Mesothelial cell of epicardium (in vitro differentiated cells): ENCODE data around the gene PHLDB1. TPM values are rescaled to one million over a fixed set of nuclear protein-coding genes. Genes with fewer than 3 reads are reported as not detected.
"Not testable (repeated sequence)": the region's sequence is repeated elsewhere in the genome, so short reads cannot be mapped to it uniquely, and the experiment has no call there.

Source experiments
- DNase-seq, 2 experiments: peaks; one replicate each; pipeline ENCODE4 v3.0.0; 2021; ENCODE audit warnings: low spot score in 2 of 2; ENCODE audit not compliant: unreplicated experiment in 2 of 2
- H3K27ac Mint-ChIP-seq: 2 replicates; pipeline ENCODE4 v1.8.0; 2021; ENCODE audit warnings: mixed read lengths
- H3K27me3 Mint-ChIP-seq: 2 replicates; pipeline ENCODE4 v1.8.0; 2021; ENCODE audit warnings: low read depth, mixed read lengths
- H3K36me3 Mint-ChIP-seq: 2 replicates; pipeline ENCODE4 v1.8.0; 2021; ENCODE audit warnings: mixed read lengths
- H3K4me1 Mint-ChIP-seq: 2 replicates; pipeline ENCODE4 v1.8.0; 2021; ENCODE audit warnings: mixed read lengths
- H3K4me3 Mint-ChIP-seq: 2 replicates; pipeline ENCODE4 v1.8.0; 2021; ENCODE audit warnings: mild to moderate bottlenecking, moderate library complexity, mixed read lengths
- H3K9me3 Mint-ChIP-seq: 2 replicates; pipeline ENCODE4 v1.8.0; 2021; ENCODE audit warnings: mixed read lengths
- CTCF ChIP-seq: fragments of 200-600 bp; sonication (generic); IDR thresholded peaks from one replicate; pipeline ENCODE4 v1.5.0; 2021; ENCODE audit warnings: antibody characterized with exemption; ENCODE audit not compliant: unreplicated experiment
- total RNA-seq: library from RNA; stranded (reverse); gene quantifications from 3 replicates; pipeline ENCODE4 v1.2.1, GENCODE V29; 2021

PHLDB1 gene
- total RNA-seq, 1 donor from 2014 or later, result 148 TPM

- Mint-ChIP-seq H3K4me3 (no peak overlapping the region), H3K27me3 (peaks cover 5% of the 10 kb centered on the region), H3K27ac (peak overlapping the region; percentile 28), H3K4me1 (peaks cover 37% of the 10 kb centered on the region), H3K9me3 (no peaks in the 10 kb centered on the region), H3K36me3 (peaks cover 28% of the 10 kb centered on the region)
- TF ChIP-seq CTCF, result no peak
- DNase-seq, result peak in 1 of 2 experiments; percentile 30
Observed at GRCh38 chr11:118602331-118602730, 5.1 kb upstream of the PHLDB1 start.

- not testable (repeated sequence) for H3K9me3 Mint-ChIP-seq, H3K27me3 Mint-ChIP-seq, H3K4me3 Mint-ChIP-seq
- Mint-ChIP-seq H3K4me1 (peaks cover 40% of the 10 kb centered on the region), H3K27ac (peak overlapping the region; percentile 43), H3K36me3 (peaks cover 21% of the 10 kb centered on the region)
- DNase-seq, result peak in 1 of 2 experiments; percentile 9
Observed at GRCh38 chr11:118603709-118604108, 3.7 kb upstream of the PHLDB1 start.

- Mint-ChIP-seq H3K4me1 (peaks cover 48% of the 10 kb centered on the region), H3K4me3 (no peak overlapping the region), H3K27ac (peak overlapping the region; percentile 40)
Observed at GRCh38 chr11:118604566-118604965, 2.8 kb upstream of the PHLDB1 start.

GRCh38 chr11:118605116-118605867 is 2.1 kb upstream of the PHLDB1 start:
- H3K4me1 Mint-ChIP-seq, result peaks cover 53% of the 10 kb centered on the region
- H3K27ac Mint-ChIP-seq, result peak overlapping the region; percentile 76
- H3K27me3 Mint-ChIP-seq, result peaks cover 23% of the 10 kb centered on the region
- H3K36me3 Mint-ChIP-seq, result peaks cover 14% of the 10 kb centered on the region
- no peak for TF ChIP-seq CTCF
- H3K9me3 Mint-ChIP-seq, result no peaks in the 10 kb centered on the region
- H3K4me3 Mint-ChIP-seq, result peak overlapping the region; percentile 15
- peak in 1 of 2 experiments; percentile 48 for DNase-seq

More at GRCh38 chr11:118604566-118604965, 2.8 kb upstream of the PHLDB1 start:
- DNase-seq, result no peak
- peaks cover 21% of the 10 kb centered on the region for H3K36me3 Mint-ChIP-seq
- no peaks in the 10 kb centered on the region for H3K9me3 Mint-ChIP-seq
- peaks cover 16% of the 10 kb centered on the region for H3K27me3 Mint-ChIP-seq
- TF ChIP-seq CTCF, result no peak

GRCh38 chr11:118606157-118606843 is 1.1 kb upstream of the PHLDB1 start:
- DNase-seq, result no peak
- H3K27me3 Mint-ChIP-seq, result peaks cover 30% of the 10 kb centered on the region
- H3K4me3 Mint-ChIP-seq, result peak overlapping the region; percentile 58
- no peaks in the 10 kb centered on the region for H3K9me3 Mint-ChIP-seq
- H3K4me1 Mint-ChIP-seq, result peaks cover 57% of the 10 kb centered on the region
- H3K27ac Mint-ChIP-seq, result peak overlapping the region; percentile 76
- no peak for TF ChIP-seq CTCF
- peaks cover 14% of the 10 kb centered on the region for H3K36me3 Mint-ChIP-seq

- Mint-ChIP-seq H3K27ac (peak overlapping the region; percentile 62), H3K9me3 (no peaks in the 10 kb centered on the region), H3K27me3 (peaks cover 31% of the 10 kb centered on the region), H3K4me3 (peak overlapping the region; percentile 58), H3K4me1 (peaks cover 58% of the 10 kb centered on the region), H3K36me3 (peaks cover 9% of the 10 kb centered on the region)
- TF ChIP-seq CTCF, result no peak
- no peak for DNase-seq
Observed at GRCh38 chr11:118606844-118607228, 579 bp upstream of the PHLDB1 start.
